HG03460 (cell line): ENCODE measurements around the gene BTBD6.

Experiments
- ATAC-seq: cut with Tn5 transposase; IDR thresholded peaks from one replicate; pipeline ENCODE4 v1.9.1; 2021; ENCODE audit not compliant: unreplicated experiment

Gene BTBD6

GRCh38 chr14:105211086-105211757, 37.1 kb upstream of the BTBD6 start:
- ATAC-seq: no peak

GRCh38 chr14:105211758-105212089, 36.6 kb upstream of the BTBD6 start:
- ATAC-seq: no peak

- ATAC-seq: no peak
These were observed 35.6 kb upstream of the BTBD6 start for GRCh38 chr14:105212541-105213300.

- ATAC-seq: no peak
These were observed 35.0 kb upstream of the BTBD6 start for GRCh38 chr14:105213361-105213760.

- ATAC-seq: no peak
These were observed 33.9 kb upstream of the BTBD6 start for GRCh38 chr14:105214324-105214915.

- no peak for ATAC-seq
These were observed 32.7 kb upstream of the BTBD6 start for GRCh38 chr14:105215602-105216001.

GRCh38 chr14:105216490-105217247, 31.7 kb upstream of the BTBD6 start:
- ATAC-seq: no peak

- ATAC-seq: no peak
These were observed 30.6 kb upstream of the BTBD6 start for GRCh38 chr14:105217774-105218173.

- no peak for ATAC-seq
These were observed 29.7 kb upstream of the BTBD6 start for GRCh38 chr14:105218611-105219010.

- no peak for ATAC-seq
These were observed 29.2 kb upstream of the BTBD6 start for GRCh38 chr14:105219043-105219612.

GRCh38 chr14:105219753-105220152, 28.6 kb upstream of the BTBD6 start:
- ATAC-seq: no peak

GRCh38 chr14:105220699-105221597, 27.4 kb upstream of the BTBD6 start:
- ATAC-seq: no peak

GRCh38 chr14:105221598-105222178, 26.6 kb upstream of the BTBD6 start:
- no peak for ATAC-seq

GRCh38 chr14:105223260-105223659, 25.1 kb upstream of the BTBD6 start:
- no peak for ATAC-seq

- ATAC-seq: no peak
These were observed 24.4 kb upstream of the BTBD6 start for GRCh38 chr14:105223770-105224544.

- no peak for ATAC-seq
These were observed 23.3 kb upstream of the BTBD6 start for GRCh38 chr14:105224845-105225570.

- ATAC-seq: no peak
These were observed 22.1 kb upstream of the BTBD6 start for GRCh38 chr14:105226198-105226597.

- no peak for ATAC-seq
These were observed 21.0 kb upstream of the BTBD6 start for GRCh38 chr14:105227346-105227745.
